DMS53 (cell line): ENCODE measurements around the gene GPR6.
A peak's percentile ranks its signal among the peaks of the same experiment; 100 is the strongest.

Experiments
- DNase-seq: peaks from one replicate; lab custom pipeline; 2025; lab: John Stamatoyannopoulos, UW

The GPR6 gene

GRCh38 chr6:109978174-109979032, at the start of gene GPR6:
Gene GPR6 (plus strand): TSS chr6:109978311. CDS start chr6:109979113, 802 bp downstream.
- DNase-seq, result peak; percentile 90

GRCh38 chr6:109934293-109934692, 43.8 kb upstream of the GPR6 start:
- no peak for DNase-seq

- DNase-seq, result no peak
Observed at GRCh38 chr6:109939654-109940053, 38.5 kb upstream of the GPR6 start.

- peak; percentile 80 for DNase-seq
Observed at GRCh38 chr6:109944448-109944847, 33.7 kb upstream of the GPR6 start.

- no peak for DNase-seq
Observed at GRCh38 chr6:109945091-109945490, 33.0 kb upstream of the GPR6 start.

GRCh38 chr6:109946979-109947378, 31.1 kb upstream of the GPR6 start:
- peak; percentile 11 for DNase-seq

- no peak for DNase-seq
Observed at GRCh38 chr6:109949281-109950065, 28.6 kb upstream of the GPR6 start.

GRCh38 chr6:109955491-109955890, 22.6 kb upstream of the GPR6 start:
- DNase-seq, result no peak

- no peak for DNase-seq
Observed at GRCh38 chr6:109958626-109959025, 19.5 kb upstream of the GPR6 start.

- peak; percentile 13 for DNase-seq
Observed at GRCh38 chr6:109961611-109962041, 16.5 kb upstream of the GPR6 start.

GRCh38 chr6:109962271-109962670, 15.8 kb upstream of the GPR6 start:
- no peak for DNase-seq

- DNase-seq, result peak; percentile 3
Observed at GRCh38 chr6:109963598-109964170, 14.4 kb upstream of the GPR6 start.

- no peak for DNase-seq
Observed at GRCh38 chr6:109964949-109965348, 13.2 kb upstream of the GPR6 start.

- DNase-seq, result no peak
Observed at GRCh38 chr6:109966299-109966698, 11.8 kb upstream of the GPR6 start.

- peak; percentile 79 for DNase-seq
Observed at GRCh38 chr6:109977791-109978173, 329 bp upstream of the GPR6 start.

GRCh38 chr6:109979033-109979921, 1.2 kb downstream of the GPR6 start:
- peak; percentile 70 for DNase-seq

- DNase-seq, result no peak
Observed at GRCh38 chr6:109984410-109984809, 6.3 kb downstream of the GPR6 start.

- DNase-seq, result no peak
Observed at GRCh38 chr6:109987196-109987595, 9.1 kb downstream of the GPR6 start.

GRCh38 chr6:109991201-109992101, 13.3 kb downstream of the GPR6 start:
- no peak for DNase-seq

- DNase-seq, result no peak
Observed at GRCh38 chr6:109998159-109998785, 20.2 kb downstream of the GPR6 start.
